ENCODE measurements around the gene USP1.

Gene USP1

GRCh38 chr1:62407398-62408009 is 29.3 kb upstream of the USP1 start:
- peak; percentile 74 for TF ChIP-seq CTCF (IDR thresholded peaks at IDR 0.05; ENCODE audit: low read length, missing control alignments)
- H3K4me3 ChIP-seq (replicated peaks; ENCODE audit: low read depth, low read length): no peak overlapping the region
- DNase-seq (ENCODE audit: low read depth): peak; percentile 72

- no peak for TF ChIP-seq CTCF (IDR thresholded peaks at IDR 0.05; ENCODE audit: low read length, missing control alignments)
- DNase-seq (ENCODE audit: low read depth): no peak
- no peak overlapping the region for H3K4me3 ChIP-seq (replicated peaks; ENCODE audit: low read depth, low read length)
Observed at GRCh38 chr1:62415687-62416086, 21.2 kb upstream of the USP1 start.

- TF ChIP-seq CTCF (IDR thresholded peaks at IDR 0.05; ENCODE audit: low read length, missing control alignments): no peak
- no peak overlapping the region for H3K4me3 ChIP-seq (replicated peaks; ENCODE audit: low read depth, low read length)
- DNase-seq (ENCODE audit: low read depth): no peak
Observed at GRCh38 chr1:62417351-62417999, 19.4 kb upstream of the USP1 start.

- no peak overlapping the region for H3K4me3 ChIP-seq (replicated peaks; ENCODE audit: low read depth, low read length)
- DNase-seq (ENCODE audit: low read depth): no peak
- no peak for TF ChIP-seq CTCF (IDR thresholded peaks at IDR 0.05; ENCODE audit: low read length, missing control alignments)
Observed at GRCh38 chr1:62420214-62420613, 16.6 kb upstream of the USP1 start.

GRCh38 chr1:62423580-62424242 is 13.1 kb upstream of the USP1 start:
- no peak for TF ChIP-seq CTCF (IDR thresholded peaks at IDR 0.05; ENCODE audit: low read length, missing control alignments)
- no peak overlapping the region for H3K4me3 ChIP-seq (replicated peaks; ENCODE audit: low read depth, low read length)
- DNase-seq (ENCODE audit: low read depth): no peak

- no peak for DNase-seq (ENCODE audit: low read depth)
- no peak for TF ChIP-seq CTCF (IDR thresholded peaks at IDR 0.05; ENCODE audit: low read length, missing control alignments)
- H3K4me3 ChIP-seq (replicated peaks; ENCODE audit: low read depth, low read length): no peak overlapping the region
Observed at GRCh38 chr1:62424411-62424810, 12.4 kb upstream of the USP1 start.
